Ovary (tissue), 10 donors: ENCODE results near the gene ADAMTS8. TPM values are rescaled to one million over a fixed set of nuclear protein-coding genes. Genes with fewer than 3 reads are reported as not detected.

Experiments
- DNase-seq, 5 donors: peaks; one replicate each; pipeline ENCODE4 v3.0.0-alpha.2; 2019 to 2020
- H3K27ac ChIP-seq, 2 donors: fragments of 200-600 bp; one replicate each; pipeline versions ENCODE4 v1.5.1 to v1.8.0; 2019 to 2022
- H3K27me3 ChIP-seq: fragments of 200-600 bp; one replicate; pipeline ENCODE4 v1.8.0; 2022
- H3K36me3 ChIP-seq: fragments of 200-600 bp; sonication (generic); one replicate; pipeline ENCODE4 v1.5.1; 2019
- H3K4me1 ChIP-seq: one replicate; pipeline ENCODE4 v1.8.1; 2013; ENCODE audit warnings: mild to moderate bottlenecking, moderate library complexity; ENCODE audit not compliant: insufficient read depth
- H3K4me3 ChIP-seq: fragments of 200-600 bp; sonication (generic); one replicate; pipeline ENCODE4 v1.5.1; 2017
- H3K9me3 ChIP-seq, 2 donors: fragments of 200-600 bp in 1 of 2; sonication (generic) in 1 of 2; one replicate each; pipeline versions ENCODE4 v1.5.1 to v1.8.1; 2013 to 2019; ENCODE audit warnings: mild to moderate bottlenecking in 1 of 2, moderate library complexity in 1 of 2
- EP300 ChIP-seq: sonication (generic); formaldehyde crosslinking; IDR thresholded peaks from one replicate; pipeline ENCODE4 v1.6.1; 2017; ENCODE audit warnings: antibody characterized with exemption
- POLR2A ChIP-seq: fragments of 450-650 bp; IDR thresholded peaks from one replicate; pipeline ENCODE4 v1.6.1; 2017; ENCODE audit warnings: antibody characterized with exemption, mild to moderate bottlenecking, moderate library complexity
- WGBS, 3 donors: extraction: QIAGEN DNeasy Blood & Tissue Kit in 1 of 3; methylation state at CpG; one replicate each; pipeline versions ENCODE4 v1.1.5 to v1.1.7; 2013 to 2017; 5-methylcytosine and 5-hydroxymethylcytosine counted together
- intact Hi-C, 4 donors: fragments of 100-400 bp; cut with DNase I; formaldehyde crosslinking; loops; one replicate each; pipeline versions ENCODE4 v1.11.0 to v1.15.1; 2022 to 2023
- long read RNA-seq, 3 donors: library from polyadenylated mRNA in 2 of 3; unstranded in 2 of 3; transcript quantifications; one replicate each; pipeline ENCODE4 v2.0.0 and lab custom pipeline, GENCODE V29; 2021 to 2026
- polyA plus RNA-seq, 2 donors: library from polyadenylated mRNA; stranded (reverse); fragments of 200-250 nt in 1 of 2; fragments of 350-450 nt in 1 of 2; fragmentation: Illumina TruSeq in 1 of 2; extraction: RNeasy Lipid Tissue Mini Kit (QIAGEN cat#74804) in 1 of 2; gene quantifications; one replicate each; pipeline ENCODE4 v1.2.3, GENCODE V29; 2013 to 2014
- total RNA-seq, 7 donors: library from RNA; depleted of rRNA in 2 of 7; stranded (reverse); fragments of >200 nt in 2 of 7; fragmentation: NEBNext Ultra II Directional in 3 of 7; extraction: Animal tissue kit (Norgen Biotek cat#: 25700) in 3 of 7; gene quantifications; one replicate each; pipeline versions ENCODE4 v1.1.0 to v1.2.4, GENCODE V29; 2016 to 2023
- TF ChIP-seq, protein P1 (sequence below), 3 donors: fragments of 450-650 bp in 2 of 3; fragments of 200-600 bp in 1 of 3; IDR thresholded peaks; one replicate each; pipeline versions ENCODE4 v1.5.1 to v1.8.0; 2016 to 2022; ENCODE audit warnings: antibody characterized with exemption in 3 of 3, mild to moderate bottlenecking in 1 of 3
- donor health status: DM: no; HTN: no; CAD: no; lungs with moderate emphysema.
- donor health status: DM: no; HTN: no; CAD: no.
- donor health status: Bipolar disorder and iron deficiency.
- donor health status: DM: yes; HTN: yes; CAD: no.
- donor health status: DM: no; HTN: no; CAD: no.
- donor health status: DM: yes; HTN: yes; CAD: no.

Gene ADAMTS8, protein sequence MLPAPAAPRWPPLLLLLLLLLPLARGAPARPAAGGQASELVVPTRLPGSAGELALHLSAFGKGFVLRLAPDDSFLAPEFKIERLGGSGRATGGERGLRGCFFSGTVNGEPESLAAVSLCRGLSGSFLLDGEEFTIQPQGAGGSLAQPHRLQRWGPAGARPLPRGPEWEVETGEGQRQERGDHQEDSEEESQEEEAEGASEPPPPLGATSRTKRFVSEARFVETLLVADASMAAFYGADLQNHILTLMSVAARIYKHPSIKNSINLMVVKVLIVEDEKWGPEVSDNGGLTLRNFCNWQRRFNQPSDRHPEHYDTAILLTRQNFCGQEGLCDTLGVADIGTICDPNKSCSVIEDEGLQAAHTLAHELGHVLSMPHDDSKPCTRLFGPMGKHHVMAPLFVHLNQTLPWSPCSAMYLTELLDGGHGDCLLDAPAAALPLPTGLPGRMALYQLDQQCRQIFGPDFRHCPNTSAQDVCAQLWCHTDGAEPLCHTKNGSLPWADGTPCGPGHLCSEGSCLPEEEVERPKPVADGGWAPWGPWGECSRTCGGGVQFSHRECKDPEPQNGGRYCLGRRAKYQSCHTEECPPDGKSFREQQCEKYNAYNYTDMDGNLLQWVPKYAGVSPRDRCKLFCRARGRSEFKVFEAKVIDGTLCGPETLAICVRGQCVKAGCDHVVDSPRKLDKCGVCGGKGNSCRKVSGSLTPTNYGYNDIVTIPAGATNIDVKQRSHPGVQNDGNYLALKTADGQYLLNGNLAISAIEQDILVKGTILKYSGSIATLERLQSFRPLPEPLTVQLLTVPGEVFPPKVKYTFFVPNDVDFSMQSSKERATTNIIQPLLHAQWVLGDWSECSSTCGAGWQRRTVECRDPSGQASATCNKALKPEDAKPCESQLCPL
- total RNA-seq, result 1 to 10 TPM in 4 of 7 donors, under 1 TPM in 3; 0.24 to 2.1 (median 1.1) TPM
- 1 to 10 TPM in 1 of 2 donors, under 1 TPM in 1; 0.51 to 1.8 TPM for polyA plus RNA-seq
- long read RNA-seq, donor 1, full-length matches to known transcripts, result 1 of 2 reads
- long read RNA-seq, donor 1, partial matches to known transcripts, result 1 of 2 reads
- long read RNA-seq, donor 1, other reads (novel, unspliced or antisense), result 0 of 2 reads
- long read RNA-seq, donor 2, result 0 reads
- long read RNA-seq, donor 3, full-length matches to known transcripts, result 7 of 9 reads
- long read RNA-seq, donor 3, partial matches to known transcripts, result 1 of 9 reads
- long read RNA-seq, donor 3, other reads (novel, unspliced or antisense), result 1 of 9 reads

DNA sequence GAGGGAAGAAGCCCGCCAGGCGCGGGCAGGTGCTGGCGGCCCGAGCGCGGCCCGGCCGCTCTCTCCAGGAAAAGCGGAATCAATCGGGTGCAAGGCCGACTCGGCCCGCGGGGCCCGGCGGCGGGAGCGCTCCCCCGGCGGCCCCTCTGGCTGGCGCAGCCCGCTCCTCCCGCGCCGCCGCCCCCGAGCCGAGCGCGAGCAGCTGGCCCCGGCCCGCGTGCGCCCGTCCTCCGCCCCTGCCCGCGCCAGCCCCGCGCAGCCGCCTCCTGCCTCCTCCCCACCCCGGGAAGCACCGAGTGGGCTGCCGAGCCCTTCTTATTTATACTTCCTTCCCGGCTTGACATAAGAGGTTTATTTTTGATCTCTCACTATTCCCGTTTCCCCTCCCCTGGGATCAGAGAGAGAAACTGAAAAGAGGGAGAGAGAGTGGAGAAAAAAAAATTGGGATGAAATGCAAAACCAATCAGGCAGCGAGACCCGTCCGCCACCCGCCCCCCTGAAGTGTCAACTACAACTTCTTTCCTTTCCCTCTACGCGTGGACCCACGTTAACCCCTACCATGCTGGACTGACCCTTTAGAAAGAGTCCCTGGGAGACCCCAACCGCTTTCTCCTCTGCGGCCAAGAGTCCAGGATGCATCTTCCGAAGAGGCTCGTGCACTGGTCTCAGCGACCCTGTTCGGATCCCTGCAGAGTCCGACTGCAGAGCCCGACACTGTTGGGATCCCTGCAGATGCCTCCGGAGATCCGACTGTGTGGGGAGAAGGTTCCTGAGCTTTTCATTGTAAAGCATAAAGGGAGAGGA lies at the start of gene ADAMTS8:
Gene ADAMTS8 (minus strand): TSS at position 294 of the 804 bp plus-strand sequence. CDS start 323 bp downstream, outside the sequence.
- Histone ChIP-seq H3K27me3 (no peaks in the 10 kb centered on the region), H3K4me3 (peak within 1 kb of the TSS; percentile 38), H3K9me3 (no peaks in the 10 kb centered on the region), H3K36me3 (no peaks in the 10 kb centered on the region), H3K27ac (no peak within 1 kb of the TSS), H3K4me1 (peaks cover 2% of the 10 kb centered on the region)
- intact Hi-C loops, result loop anchor here in 1 of 4 donors (10.0 kb wide), 1 partner anchor 224 kb away; no protein-coding TSS in a partner anchor
- WGBS, 3 donors, result 2 to 4% (median 2%) methylated on average over 35 to 64 of the region's 64 CpGs
- TF ChIP-seq, protein P1, sequence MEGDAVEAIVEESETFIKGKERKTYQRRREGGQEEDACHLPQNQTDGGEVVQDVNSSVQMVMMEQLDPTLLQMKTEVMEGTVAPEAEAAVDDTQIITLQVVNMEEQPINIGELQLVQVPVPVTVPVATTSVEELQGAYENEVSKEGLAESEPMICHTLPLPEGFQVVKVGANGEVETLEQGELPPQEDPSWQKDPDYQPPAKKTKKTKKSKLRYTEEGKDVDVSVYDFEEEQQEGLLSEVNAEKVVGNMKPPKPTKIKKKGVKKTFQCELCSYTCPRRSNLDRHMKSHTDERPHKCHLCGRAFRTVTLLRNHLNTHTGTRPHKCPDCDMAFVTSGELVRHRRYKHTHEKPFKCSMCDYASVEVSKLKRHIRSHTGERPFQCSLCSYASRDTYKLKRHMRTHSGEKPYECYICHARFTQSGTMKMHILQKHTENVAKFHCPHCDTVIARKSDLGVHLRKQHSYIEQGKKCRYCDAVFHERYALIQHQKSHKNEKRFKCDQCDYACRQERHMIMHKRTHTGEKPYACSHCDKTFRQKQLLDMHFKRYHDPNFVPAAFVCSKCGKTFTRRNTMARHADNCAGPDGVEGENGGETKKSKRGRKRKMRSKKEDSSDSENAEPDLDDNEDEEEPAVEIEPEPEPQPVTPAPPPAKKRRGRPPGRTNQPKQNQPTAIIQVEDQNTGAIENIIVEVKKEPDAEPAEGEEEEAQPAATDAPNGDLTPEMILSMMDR (IDR thresholded peaks at IDR 0.05), result no peak
- no peak for TF ChIP-seq POLR2A
- TF ChIP-seq EP300, result no peak
- DNase-seq, result peak in 1 of 5 donors; percentile 42

DNA sequence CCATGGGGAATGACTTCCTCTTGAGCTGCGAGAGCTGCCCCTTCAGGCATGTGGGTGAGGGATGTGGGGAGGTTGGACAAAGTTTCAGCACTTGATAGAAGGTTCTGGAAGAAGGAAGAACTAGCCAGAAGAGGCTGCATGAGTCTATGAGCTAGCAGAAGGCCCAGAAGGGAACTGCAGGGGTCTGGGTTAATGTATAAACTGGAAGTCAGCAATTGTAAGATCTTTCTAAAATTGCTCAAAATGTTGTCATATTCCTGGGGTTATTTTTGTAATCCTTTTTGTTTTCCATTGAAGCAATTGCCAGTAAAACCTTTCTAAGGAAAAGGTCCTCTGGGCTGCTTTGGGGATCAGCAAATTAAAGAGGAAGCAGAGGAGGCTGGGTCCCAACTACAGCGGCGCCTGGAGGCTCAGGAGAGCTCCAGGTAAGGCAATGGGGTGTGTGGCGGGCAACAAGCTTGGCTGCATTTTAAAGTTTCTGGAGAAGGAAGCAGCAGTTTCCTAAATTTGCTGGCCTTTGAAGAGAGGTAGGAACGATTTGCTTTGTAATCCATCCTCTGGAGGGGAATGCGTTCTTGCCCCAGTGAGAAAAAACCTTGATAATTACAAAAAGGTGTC lies 49.3 kb upstream of the ADAMTS8 start:
- intact Hi-C loops, result no loop called here
- no peak overlapping the region for H3K4me3 ChIP-seq
- WGBS, 3 donors, result 37 to 48% (median 38%) methylated on average over 6 of the region's 6 CpGs

DNA sequence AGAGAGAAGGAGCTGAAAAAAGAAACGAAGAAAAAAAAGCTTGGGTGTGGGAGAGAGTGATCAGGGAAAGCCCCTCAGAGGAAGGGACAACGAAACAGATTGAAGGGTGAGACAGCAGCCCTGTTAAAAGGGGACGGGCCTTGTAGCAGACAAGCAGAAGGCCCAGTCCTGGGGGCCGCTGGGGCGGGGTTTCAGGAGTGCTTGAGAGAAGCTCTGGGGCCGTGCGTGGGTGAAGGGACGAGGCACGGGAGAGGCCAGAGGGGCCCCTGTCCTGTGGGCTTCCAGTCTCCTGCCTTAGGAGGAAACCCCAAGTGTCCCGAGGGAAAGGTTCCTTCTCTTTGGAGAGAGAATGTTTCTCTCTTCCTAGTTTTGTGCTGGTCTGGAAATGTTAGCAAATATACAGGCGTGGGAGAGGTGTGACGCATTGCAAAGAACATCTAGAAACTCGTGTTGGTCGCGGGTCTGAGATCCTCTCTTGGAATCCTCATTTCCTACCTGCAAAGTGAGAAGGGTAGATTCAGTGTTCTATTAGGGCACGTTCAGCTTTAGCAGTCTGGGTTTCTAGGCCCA lies 48.6 kb upstream of the ADAMTS8 start:
- intact Hi-C loops, result no loop called here
- peaks cover 31% of the 10 kb centered on the region for H3K4me1 ChIP-seq
- H3K27me3 ChIP-seq, result no peaks in the 10 kb centered on the region
- H3K4me3 ChIP-seq, result no peak overlapping the region
- no peak for TF ChIP-seq POLR2A
- TF ChIP-seq, protein P1 (IDR thresholded peaks at IDR 0.05), result no peak
- TF ChIP-seq EP300, result no peak
- H3K27ac ChIP-seq, result peak overlapping the region; percentile 60 to 68
- 86 to 87% (median 87%) methylated on average over 16 of the region's 16 CpGs for WGBS, 3 donors
- H3K9me3 ChIP-seq, result no peaks in the 10 kb centered on the region
- peak in 1 of 5 donors; percentile 30 for DNase-seq
- no peaks in the 10 kb centered on the region for H3K36me3 ChIP-seq

More for the DNA sequence above, 49.3 kb upstream of the ADAMTS8 start:
- Histone ChIP-seq H3K36me3 (no peaks in the 10 kb centered on the region), H3K4me1 (peaks cover 31% of the 10 kb centered on the region), H3K9me3 (no peaks in the 10 kb centered on the region), H3K27ac (peak overlapping the region; percentile 60 to 68), H3K27me3 (no peaks in the 10 kb centered on the region)
- no peak for TF ChIP-seq EP300
- TF ChIP-seq, protein P1 (IDR thresholded peaks at IDR 0.05), result no peak
- TF ChIP-seq POLR2A, result no peak
- DNase-seq, result peak in 1 of 5 donors; percentile 43
